OCI-LY3 (cell line): ENCODE data around the gene RBFOX1.
A peak's percentile ranks its signal among the peaks of the same experiment; 100 is the strongest.

Experiments
- H2AFZ ChIP-seq: fragments of 200-600, 300-600 bp; shearing (Covaris generic); 2 replicates; pipeline ENCODE4 v1.6.0; 2014; ENCODE audit warnings: antibody characterized with exemption, low read depth, low read length
- H3K27ac ChIP-seq: fragments of 200-600, 300-600 bp; sonication (generic); 2 replicates; pipeline ENCODE4 v1.5.1; 2014; ENCODE audit warnings: mild to moderate bottlenecking, low read length, moderate library complexity, mixed read lengths
- H3K27me3 ChIP-seq: fragments of 200-600, 300-600 bp; sonication (generic); 2 replicates; pipeline ENCODE4 v1.6.1; 2014; ENCODE audit warnings: low read depth, low read length, mixed read lengths
- H3K36me3 ChIP-seq: fragments of 200-600, 300-600 bp; sonication (generic); replicated peaks from 2 replicates; pipeline ENCODE3; 2014; ENCODE audit warnings: low read depth, low read length, mixed read lengths
- H3K4me1 ChIP-seq: fragments of 300-600, 200-600 bp; sonication (generic); 2 replicates; pipeline ENCODE4 v1.6.1; 2014; ENCODE audit warnings: low read length, mixed read lengths
- H3K4me2 ChIP-seq: fragments of 200-600, 300-600 bp; sonication (generic); 2 replicates; pipeline ENCODE4 v1.6.1; 2014; ENCODE audit warnings: low read length, mixed read lengths
- H3K4me3 ChIP-seq: fragments of 300-600, 200-600 bp; sonication (generic); 2 replicates; pipeline ENCODE4 v1.5.1; 2014; ENCODE audit warnings: antibody characterized with exemption, mild to moderate bottlenecking, low read length, moderate library complexity
- H3K79me2 ChIP-seq: fragments of 300-600, 200-600 bp; shearing (Covaris generic); 2 replicates; pipeline ENCODE4 v1.6.1; 2014; ENCODE audit warnings: mild to moderate bottlenecking, low read length, mixed read lengths
- H3K9ac ChIP-seq: fragments of 300-600, 200-600 bp; shearing (Covaris generic); 2 replicates; pipeline ENCODE4 v1.6.0; 2014; ENCODE audit warnings: mild to moderate bottlenecking, low read length, moderate library complexity
- H3K9me3 ChIP-seq: fragments of 200-600, 300-600 bp; shearing (Covaris generic); 2 replicates; pipeline ENCODE4 v1.6.1; 2014; ENCODE audit warnings: low read length, mixed read lengths; ENCODE audit not compliant: insufficient read depth
- H4K20me1 ChIP-seq: fragments of 200-600, 300-600 bp; sonication (generic); 2 replicates; pipeline ENCODE4 v1.6.1; 2016; ENCODE audit warnings: low read length, mixed read lengths; ENCODE audit not compliant: insufficient read depth
- EZH2phosphoT487 ChIP-seq: fragments of 200-600 bp; shearing (Covaris generic); IDR thresholded peaks from 2 replicates; pipeline ENCODE4 v1.6.1; 2018; ENCODE audit warnings: antibody characterized with exemption, mixed run types, low read depth
- TF ChIP-seq, protein P1 (sequence below): fragments of 200-600, 300-600 bp; sonication (generic); IDR thresholded peaks from 2 replicates; pipeline ENCODE4 v1.5.1; 2014; ENCODE audit warnings: antibody characterized with exemption, low read length, low read depth

The RBFOX1 gene

DNA sequence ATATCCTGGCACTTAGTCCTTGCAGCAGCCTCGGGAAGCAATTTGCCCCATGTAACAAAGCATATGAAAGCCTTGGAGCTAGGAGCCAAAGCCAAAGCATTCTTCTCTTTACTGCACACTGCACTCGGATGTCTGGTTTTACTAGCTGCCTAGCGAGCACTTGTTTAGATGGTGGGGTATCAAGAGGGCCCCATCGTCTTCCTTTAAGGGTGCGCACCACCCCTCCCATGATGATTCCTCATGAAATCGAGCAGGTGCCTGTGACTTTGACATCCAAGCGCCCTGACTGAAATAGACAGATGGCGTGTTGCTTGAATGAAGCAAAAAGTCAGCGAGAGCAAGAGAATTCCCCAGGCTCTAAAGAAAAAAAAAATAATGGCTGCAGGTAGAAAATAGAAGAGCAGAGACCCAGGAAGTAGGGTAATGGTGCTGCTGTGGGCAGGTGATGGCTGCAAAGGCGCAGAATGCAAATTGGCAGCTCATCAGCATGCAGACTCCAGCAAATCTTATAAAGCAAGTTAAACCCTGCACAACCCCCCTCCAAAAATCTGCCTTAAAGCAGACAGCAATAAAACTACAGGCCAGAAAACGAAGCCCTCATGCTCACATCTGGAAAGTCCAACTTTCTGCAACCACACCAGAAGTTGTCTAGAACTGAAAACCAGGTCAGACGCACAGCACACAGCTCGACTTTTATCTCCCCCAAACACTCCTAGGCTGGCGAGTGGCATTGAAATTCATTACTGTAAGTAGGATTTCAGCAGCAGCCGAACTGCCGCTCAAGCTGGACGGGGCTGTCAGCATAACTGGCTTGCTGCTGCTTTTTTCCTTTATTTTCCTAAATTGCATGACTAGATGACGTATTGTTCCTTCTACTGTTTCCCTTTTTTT, 384.3 kb downstream of the RBFOX1 start:
- H3K27me3 ChIP-seq: no peaks in the 10 kb centered on the region
- peaks cover 28% of the 10 kb centered on the region for H3K4me1 ChIP-seq
- H3K9ac ChIP-seq: peak overlapping the region; percentile 62
- peak overlapping the region; percentile 90 for H3K27ac ChIP-seq
- H3K36me3 ChIP-seq: no peaks in the 10 kb centered on the region
- H3K79me2 ChIP-seq: no peaks in the 10 kb centered on the region
- no peaks in the 10 kb centered on the region for H4K20me1 ChIP-seq
- no peaks in the 10 kb centered on the region for H3K9me3 ChIP-seq
- peak overlapping the region; percentile 70 for H3K4me3 ChIP-seq
- H3K4me2 ChIP-seq: peak overlapping the region; percentile 76
- TF ChIP-seq EZH2phosphoT487: no peak
- TF ChIP-seq, protein P1, sequence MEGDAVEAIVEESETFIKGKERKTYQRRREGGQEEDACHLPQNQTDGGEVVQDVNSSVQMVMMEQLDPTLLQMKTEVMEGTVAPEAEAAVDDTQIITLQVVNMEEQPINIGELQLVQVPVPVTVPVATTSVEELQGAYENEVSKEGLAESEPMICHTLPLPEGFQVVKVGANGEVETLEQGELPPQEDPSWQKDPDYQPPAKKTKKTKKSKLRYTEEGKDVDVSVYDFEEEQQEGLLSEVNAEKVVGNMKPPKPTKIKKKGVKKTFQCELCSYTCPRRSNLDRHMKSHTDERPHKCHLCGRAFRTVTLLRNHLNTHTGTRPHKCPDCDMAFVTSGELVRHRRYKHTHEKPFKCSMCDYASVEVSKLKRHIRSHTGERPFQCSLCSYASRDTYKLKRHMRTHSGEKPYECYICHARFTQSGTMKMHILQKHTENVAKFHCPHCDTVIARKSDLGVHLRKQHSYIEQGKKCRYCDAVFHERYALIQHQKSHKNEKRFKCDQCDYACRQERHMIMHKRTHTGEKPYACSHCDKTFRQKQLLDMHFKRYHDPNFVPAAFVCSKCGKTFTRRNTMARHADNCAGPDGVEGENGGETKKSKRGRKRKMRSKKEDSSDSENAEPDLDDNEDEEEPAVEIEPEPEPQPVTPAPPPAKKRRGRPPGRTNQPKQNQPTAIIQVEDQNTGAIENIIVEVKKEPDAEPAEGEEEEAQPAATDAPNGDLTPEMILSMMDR: no peak
- H2AFZ ChIP-seq: peak overlapping the region; percentile 31; the same call in 1 of the 2 replicates

DNA sequence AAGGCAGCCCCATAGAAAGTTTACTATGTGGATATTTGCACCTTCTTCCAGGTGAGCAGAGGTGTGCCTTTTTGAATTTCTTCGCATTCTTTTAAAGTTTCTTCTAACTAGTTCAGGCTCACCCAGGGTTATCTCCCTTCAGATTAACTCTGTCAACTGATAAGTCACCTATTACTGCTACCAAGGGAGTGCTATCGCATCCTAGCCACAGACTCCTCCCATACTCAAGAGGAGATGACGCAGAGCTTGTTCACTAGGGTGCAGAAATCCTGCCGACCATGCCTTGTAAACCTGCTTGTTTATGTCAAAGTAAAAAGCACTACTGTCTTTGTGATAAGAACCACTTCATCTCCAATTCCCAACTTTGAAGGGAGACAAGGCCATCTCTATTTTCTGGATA, 390.1 kb downstream of the RBFOX1 start:
- Histone ChIP-seq H3K9ac (no peak overlapping the region), H3K9me3 (no peaks in the 10 kb centered on the region)

DNA sequence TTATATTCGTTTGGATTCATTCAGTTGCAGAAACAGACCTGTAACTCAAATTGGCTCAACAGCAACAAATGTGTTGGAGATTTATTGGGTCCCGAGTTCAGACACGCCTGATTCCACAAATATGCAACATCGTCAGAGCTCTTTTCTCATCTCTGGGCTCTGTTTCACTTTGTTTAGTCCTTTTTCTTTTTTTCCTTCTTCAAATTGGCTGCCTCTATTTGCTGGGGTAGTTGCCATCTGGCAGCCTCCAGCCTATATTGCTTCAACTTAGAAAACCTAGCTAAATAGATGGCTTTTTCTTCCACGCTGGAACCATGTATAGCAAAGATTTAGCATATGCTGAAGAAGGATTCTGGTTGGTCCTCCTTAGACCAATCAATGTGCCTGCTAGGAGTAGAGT, 398.5 kb downstream of the RBFOX1 start:
- no peak for TF ChIP-seq EZH2phosphoT487
- TF ChIP-seq, protein P1: no peak
- no peak overlapping the region for H3K27ac ChIP-seq
- no peak overlapping the region for H3K4me2 ChIP-seq
- no peak overlapping the region for H3K4me3 ChIP-seq
- no peak overlapping the region for H2AFZ ChIP-seq
- H3K4me1 ChIP-seq: no peaks in the 10 kb centered on the region
- H3K9me3 ChIP-seq: no peaks in the 10 kb centered on the region
- no peaks in the 10 kb centered on the region for H3K36me3 ChIP-seq
- no peak overlapping the region for H3K9ac ChIP-seq
- H3K79me2 ChIP-seq: no peaks in the 10 kb centered on the region
- H4K20me1 ChIP-seq: no peaks in the 10 kb centered on the region
- no peaks in the 10 kb centered on the region for H3K27me3 ChIP-seq

More for the DNA sequence above, 390.1 kb downstream of the RBFOX1 start:
- Histone ChIP-seq H2AFZ (no peak overlapping the region), H4K20me1 (no peaks in the 10 kb centered on the region), H3K4me1 (peaks cover 13% of the 10 kb centered on the region; the same call in 1 of the 2 replicates), H3K27ac (no peak overlapping the region), H3K4me3 (no peak overlapping the region), H3K27me3 (no peaks in the 10 kb centered on the region), H3K4me2 (no peak overlapping the region), H3K36me3 (no peaks in the 10 kb centered on the region), H3K79me2 (no peaks in the 10 kb centered on the region)
- TF ChIP-seq EZH2phosphoT487: no peak
- TF ChIP-seq, protein P1: no peak

DNA sequence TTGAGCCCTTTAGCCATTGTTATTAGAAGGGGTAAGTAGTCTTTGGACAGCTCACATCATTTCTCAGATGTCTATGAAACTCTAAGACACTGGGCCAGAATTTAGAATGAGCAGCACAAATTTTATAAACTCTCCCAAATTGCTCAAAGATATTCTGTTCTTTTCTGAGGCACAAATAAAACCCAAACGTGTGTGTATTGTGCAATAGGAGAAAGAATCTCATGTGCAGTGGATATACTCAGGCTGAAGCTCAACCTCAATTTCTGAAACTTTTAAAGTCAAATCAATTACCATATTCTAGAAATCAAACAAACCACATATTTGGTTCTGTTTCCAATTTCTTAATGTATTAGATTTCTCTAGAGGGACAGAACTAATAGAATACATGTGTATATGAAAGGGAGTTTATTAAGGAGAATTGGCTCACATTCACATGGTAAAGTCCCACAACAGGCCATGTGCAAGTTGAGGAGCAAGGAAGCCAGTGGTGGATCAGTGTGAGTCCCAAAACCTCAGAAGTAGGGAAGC, 403.6 kb downstream of the RBFOX1 start:
- Histone ChIP-seq H3K36me3 (no peaks in the 10 kb centered on the region), H3K4me3 (no peak overlapping the region), H3K9me3 (no peaks in the 10 kb centered on the region), H4K20me1 (no peaks in the 10 kb centered on the region), H3K4me2 (no peak overlapping the region), H3K79me2 (no peaks in the 10 kb centered on the region), H2AFZ (no peak overlapping the region), H3K9ac (no peak overlapping the region), H3K27ac (no peak overlapping the region), H3K4me1 (no peaks in the 10 kb centered on the region), H3K27me3 (no peaks in the 10 kb centered on the region)
- TF ChIP-seq EZH2phosphoT487: no peak
- TF ChIP-seq, protein P1: no peak
